Measurements from ENCODE around the gene DISC1.

GRCh38 chr1:231985296-231986023 is 358.9 kb downstream of the DISC1 start:
- TF ChIP-seq CTCF (IDR thresholded peaks at IDR 0.05; ENCODE audit: low read length) (no peak), EZH2 (IDR thresholded peaks at IDR 0.05; ENCODE audit: borderline replicate concordance, low read length) (no peak)

Measured in OCI-LY1 (cell line).